Activated CD4-positive, alpha-beta memory T cell treated with anti-CD3 and anti-CD28 coated beads for 36 hours (primary cell): ENCODE data around the gene CBFB. TPM values are rescaled to one million over a fixed set of nuclear protein-coding genes. Genes with fewer than 3 reads are reported as not detected.

Experiments
- CTCF ChIA-PET: fragments of 350-600 bp; sonication (Branson Sonifier 250); formaldehyde crosslinking; loops from one replicate; lab custom pipeline; 2021; ENCODE audit warnings: antibody characterized with exemption, inconsistent platforms; lab: Charles Lee
- POLR2A ChIA-PET: fragments of 350-600 bp; sonication (Branson Sonifier 250); formaldehyde crosslinking; loops from one replicate; lab custom pipeline; 2021; ENCODE audit warnings: antibody characterized with exemption; lab: Charles Lee
- DNase-seq: peaks from one replicate; pipeline ENCODE4 v3.0.0-alpha.2; 2020
- H3K27ac Mint-ChIP-seq: one replicate; pipeline ENCODE4 v1.8.0; 2021; ENCODE audit warnings: mixed read lengths
- H3K27me3 Mint-ChIP-seq: one replicate; pipeline ENCODE4 v1.8.0; 2021; ENCODE audit warnings: mixed read lengths
- H3K36me3 Mint-ChIP-seq: one replicate; pipeline ENCODE4 v1.8.0; 2021; ENCODE audit warnings: mixed read lengths
- H3K4me1 Mint-ChIP-seq: one replicate; pipeline ENCODE4 v1.8.0; 2021; ENCODE audit warnings: low read depth, mixed read lengths
- H3K4me3 Mint-ChIP-seq: one replicate; pipeline ENCODE4 v1.8.0; 2021; ENCODE audit warnings: mild to moderate bottlenecking, mixed read lengths
- H3K9me3 Mint-ChIP-seq: one replicate; pipeline ENCODE4 v1.8.0; 2021; ENCODE audit warnings: mixed read lengths
- intact Hi-C: fragments of 100-400 bp; cut with micrococcal nuclease; formaldehyde crosslinking; loops from one replicate; pipeline ENCODE4 v1.15.1; 2023
- total RNA-seq, 2 experiments: library from RNA; stranded (reverse); gene quantifications; one replicate each; pipeline ENCODE4 v1.2.3, GENCODE V29; 2021

The CBFB gene
- total RNA-seq, 2 experiments from 2014 or later: 155 to 163 TPM

DNA sequence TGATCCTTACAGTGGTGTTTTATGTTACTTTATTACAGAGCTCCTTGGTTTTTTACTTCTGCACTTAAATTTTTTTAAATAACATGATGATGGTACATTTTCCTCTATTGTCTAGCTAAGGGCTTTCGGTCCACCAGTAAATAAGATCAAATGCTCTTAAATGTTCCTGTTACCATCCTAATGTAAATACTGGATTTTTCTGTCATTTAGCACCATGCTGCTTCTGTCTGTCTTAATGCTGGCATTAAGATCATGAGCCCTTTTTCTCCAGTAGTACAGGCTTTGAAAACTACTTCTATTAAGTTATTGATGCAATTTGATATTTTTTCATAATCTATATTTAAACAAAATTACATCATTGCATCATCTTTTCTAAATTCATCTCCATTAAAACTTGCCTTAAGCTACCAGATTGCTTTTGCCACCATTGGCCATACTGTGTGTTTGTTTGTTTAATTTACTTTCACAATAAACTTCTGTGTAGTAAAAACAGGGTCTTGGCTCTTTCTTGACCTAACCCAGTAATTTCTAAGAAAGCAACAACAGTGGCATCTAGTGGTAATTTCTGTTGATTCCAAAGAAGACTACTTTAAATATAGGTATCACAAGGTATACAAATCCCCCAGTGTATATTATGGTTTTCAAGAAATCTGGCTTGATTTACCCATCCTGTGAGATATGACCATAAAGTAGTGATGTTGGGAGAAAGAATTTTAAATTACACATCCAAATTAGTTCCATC, 71.8 kb downstream of the CBFB start:
- Mint-ChIP-seq H3K27me3 (no peaks in the 10 kb centered on the region), H3K4me3 (no peak overlapping the region), H3K27ac (no peak overlapping the region), H3K4me1 (peaks cover 7% of the 10 kb centered on the region), H3K36me3 (peaks cover 4% of the 10 kb centered on the region), H3K9me3 (no peaks in the 10 kb centered on the region)
- no peak for DNase-seq
- POLR2A ChIA-PET: interaction anchor here (1.0 to 1.2 kb wide), 2 partner anchors 45 to 47 kb away, joined by 4 to 10 read pairs; no protein-coding TSS in a partner anchor
- intact Hi-C loops: loop anchor here (1.0 to 2.0 kb wide), 3 partner anchors 46 to 123 kb away; no protein-coding TSS in a partner anchor
- CTCF ChIA-PET: interaction anchor here (0.7 to 6.5 kb wide), 16 partner anchors 9 to 156 kb away, joined by 3 to 103 read pairs (median 6); partner anchors contain the start of gene PHAF1

DNA sequence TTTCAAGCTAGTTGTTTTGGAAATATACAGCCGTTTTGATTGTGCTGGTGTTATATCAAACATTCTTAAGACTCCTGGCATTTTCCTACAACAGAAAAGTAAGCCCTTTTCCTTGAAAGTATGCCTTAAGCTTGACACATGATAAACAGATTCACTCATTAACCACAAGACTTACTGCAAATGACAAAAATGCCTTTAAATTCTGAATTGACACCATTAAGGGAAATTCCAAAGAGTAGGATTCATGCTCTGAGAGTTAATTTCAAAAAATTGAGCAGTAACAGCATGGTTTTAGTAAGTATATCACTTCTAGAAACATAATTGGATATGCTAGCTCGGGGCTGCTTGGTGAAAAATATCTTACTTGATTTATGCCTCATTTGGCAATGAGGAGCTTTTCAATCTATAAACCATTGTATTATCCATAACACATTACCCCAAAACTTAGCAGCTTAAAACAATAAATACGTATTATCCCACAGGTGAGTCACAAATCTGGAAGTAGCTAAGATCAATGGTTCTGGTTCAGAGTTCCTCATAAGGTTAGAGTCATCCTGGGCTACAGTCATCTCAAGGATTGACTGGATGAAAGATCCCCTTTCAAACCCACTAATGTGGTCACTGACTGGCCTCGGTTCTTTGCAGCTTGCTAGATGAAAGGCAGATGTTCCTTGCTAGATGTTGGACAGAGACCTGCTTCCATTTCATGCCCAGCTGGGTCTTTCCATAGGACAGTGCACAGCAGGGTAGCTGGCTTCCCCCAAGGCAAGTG, 72.5 kb downstream of the CBFB start:
- no peaks in the 10 kb centered on the region for H3K27me3 Mint-ChIP-seq
- H3K4me1 Mint-ChIP-seq: peaks cover 7% of the 10 kb centered on the region
- peak; percentile 56 for DNase-seq
- H3K4me3 Mint-ChIP-seq: no peak overlapping the region
- no peaks in the 10 kb centered on the region for H3K9me3 Mint-ChIP-seq
- ChIA-PET CTCF (interaction anchor here (0.7 to 6.5 kb wide), 13 partner anchors 8 to 155 kb away, joined by 3 to 103 read pairs (median 6); partner anchors contain the start of gene PHAF1), POLR2A (interaction anchor here (0.6 to 1.2 kb wide), 5 partner anchors 46 to 244 kb away, joined by 3 to 10 read pairs (median 4); no protein-coding TSS in a partner anchor)
- intact Hi-C loops: loop anchor here (1.0 to 2.0 kb wide), 3 partner anchors 47 to 124 kb away; no protein-coding TSS in a partner anchor
- H3K27ac Mint-ChIP-seq: peak overlapping the region; percentile 69
- H3K36me3 Mint-ChIP-seq: peaks cover 4% of the 10 kb centered on the region

DNA sequence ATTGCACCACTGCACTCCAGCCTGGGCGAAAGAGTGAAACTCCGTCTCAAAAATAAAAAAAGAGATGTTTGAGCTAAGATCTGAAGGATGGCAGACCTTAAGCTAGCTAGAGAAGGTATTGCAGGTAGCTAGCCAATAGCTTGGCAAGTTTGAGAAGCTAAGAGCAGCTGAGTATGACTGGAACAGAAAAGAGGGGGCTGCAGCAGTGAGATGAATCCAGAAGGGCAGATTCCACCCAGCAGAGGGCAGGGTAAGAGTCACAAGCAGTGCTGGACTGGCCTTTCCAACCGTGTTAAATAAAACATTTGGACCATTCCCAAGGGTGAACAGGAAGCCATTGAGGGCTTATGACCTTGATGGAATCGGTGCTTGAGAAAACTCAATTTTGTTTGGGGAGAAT, 75.1 kb downstream of the CBFB start:
- Mint-ChIP-seq H3K36me3 (peaks cover 4% of the 10 kb centered on the region), H3K4me1 (peaks cover 7% of the 10 kb centered on the region), H3K4me3 (peak overlapping the region; percentile 0), H3K27me3 (no peaks in the 10 kb centered on the region), H3K27ac (no peak overlapping the region), H3K9me3 (no peaks in the 10 kb centered on the region)
- DNase-seq: no peak
- POLR2A ChIA-PET: interaction anchor here (0.9 kb wide), 1 partner anchor 86 kb away, joined by 3 read pairs; no protein-coding TSS in a partner anchor
- CTCF ChIA-PET: interaction anchor here (0.6 to 6.5 kb wide), 6 partner anchors 51 to 150 kb away, joined by 3 to 103 read pairs (median 4); partner anchors contain the start of gene CES3
- intact Hi-C loops: no loop called here

DNA sequence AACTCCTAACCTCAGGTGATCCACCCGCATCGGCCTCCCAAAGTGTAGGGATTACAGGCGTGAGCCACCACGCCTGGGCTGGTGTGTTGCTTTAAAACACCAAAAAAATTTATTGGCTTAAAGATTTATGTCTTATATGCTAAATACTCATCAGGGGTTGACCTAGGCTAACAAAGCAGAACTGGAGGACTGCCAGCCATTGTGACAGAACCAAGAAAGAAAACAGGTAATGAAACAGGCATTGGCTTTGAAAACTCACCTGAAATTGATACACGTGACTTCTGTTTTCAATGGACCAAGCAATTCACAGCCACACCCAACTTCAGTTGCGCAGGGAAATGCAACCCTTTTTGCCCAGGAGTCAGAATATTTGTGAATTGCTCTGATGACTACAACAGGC, 75.9 kb downstream of the CBFB start:
- H3K9me3 Mint-ChIP-seq: no peaks in the 10 kb centered on the region

DNA sequence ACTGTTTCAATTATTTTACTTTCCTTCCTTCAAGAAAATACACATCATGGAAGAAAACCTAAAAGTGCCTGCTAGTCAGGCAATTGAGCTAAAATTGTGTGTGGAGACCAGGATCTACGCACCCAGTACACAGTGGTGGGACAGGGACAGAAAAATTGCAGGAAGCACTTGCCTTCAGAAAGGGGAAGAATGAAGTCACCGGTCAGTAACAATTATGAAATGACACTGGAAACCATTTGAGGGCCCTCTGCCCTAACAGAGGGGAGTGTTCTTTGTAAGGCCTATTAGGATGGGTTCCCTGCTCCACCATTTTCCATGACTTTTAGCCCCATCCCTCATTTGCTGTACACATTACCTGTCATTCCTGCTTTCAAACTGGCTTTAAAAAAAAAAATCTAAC, 76.3 kb downstream of the CBFB start:
- H3K27me3 Mint-ChIP-seq: no peaks in the 10 kb centered on the region
- peaks cover 12% of the 10 kb centered on the region for H3K4me1 Mint-ChIP-seq
- H3K4me3 Mint-ChIP-seq: no peak overlapping the region
- POLR2A ChIA-PET: interaction anchor here (1.0 kb wide), 1 partner anchor 8 kb away, joined by 3 read pairs; no protein-coding TSS in a partner anchor
- CTCF ChIA-PET: interaction anchor here (0.7 to 2.8 kb wide), 5 partner anchors 14 to 80 kb away, joined by 3 to 13 read pairs (median 3); no protein-coding TSS in a partner anchor
- no peaks in the 10 kb centered on the region for H3K9me3 Mint-ChIP-seq
- DNase-seq: no peak
- H3K36me3 Mint-ChIP-seq: no peaks in the 10 kb centered on the region
- H3K27ac Mint-ChIP-seq: no peak overlapping the region
- intact Hi-C loops: loop anchor here (5.0 kb wide), 1 partner anchor 52 kb away; the partner anchor contains the start of genes FBXL8 and TRADD

More for the DNA sequence above, 75.9 kb downstream of the CBFB start:
- no peaks in the 10 kb centered on the region for H3K27me3 Mint-ChIP-seq
- no peak for DNase-seq
- no peak overlapping the region for H3K27ac Mint-ChIP-seq
- intact Hi-C loops: loop anchor here (5.0 kb wide), 1 partner anchor 52 kb away; the partner anchor contains the start of genes FBXL8 and TRADD
- no peak overlapping the region for H3K4me3 Mint-ChIP-seq
- ChIA-PET POLR2A (no interaction called here), CTCF (interaction anchor here (0.7 to 6.5 kb wide), 4 partner anchors 24 to 89 kb away, joined by 3 to 103 read pairs (median 8); no protein-coding TSS in a partner anchor)
- peaks cover 12% of the 10 kb centered on the region for H3K4me1 Mint-ChIP-seq
- H3K36me3 Mint-ChIP-seq: no peaks in the 10 kb centered on the region

DNA sequence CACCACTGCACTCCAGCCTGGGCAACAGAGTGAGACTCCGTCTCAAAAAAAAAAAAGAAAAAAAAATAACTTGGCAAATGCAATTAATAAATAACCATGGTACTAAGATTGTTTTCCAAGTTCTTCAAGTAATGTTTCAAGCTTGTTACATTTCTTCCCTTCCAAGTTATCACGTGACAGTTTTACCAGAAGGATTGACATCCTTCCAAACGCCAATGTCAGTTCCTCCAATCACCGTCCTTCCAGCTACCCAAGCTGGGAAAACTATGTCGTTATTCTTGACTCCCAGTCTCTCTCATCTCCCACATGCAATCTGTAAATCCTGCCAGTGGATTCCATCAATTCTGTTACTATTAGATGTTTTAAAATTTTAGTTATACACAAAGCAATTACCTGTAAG, 76.9 kb downstream of the CBFB start:
- Mint-ChIP-seq H3K9me3 (no peaks in the 10 kb centered on the region), H3K27ac (no peak overlapping the region), H3K4me3 (no peak overlapping the region), H3K27me3 (no peaks in the 10 kb centered on the region), H3K36me3 (no peaks in the 10 kb centered on the region), H3K4me1 (peaks cover 17% of the 10 kb centered on the region)
- no peak for DNase-seq
- POLR2A ChIA-PET: interaction anchor here (1.0 kb wide), 1 partner anchor 9 kb away, joined by 3 read pairs; no protein-coding TSS in a partner anchor
- intact Hi-C loops: loop anchor here (5.0 kb wide), 1 partner anchor 51 kb away; the partner anchor contains the start of genes FBXL8 and TRADD
- CTCF ChIA-PET: interaction anchor here (0.8 to 2.0 kb wide), 5 partner anchors 12 to 88 kb away, joined by 3 to 10 read pairs (median 3); no protein-coding TSS in a partner anchor

DNA sequence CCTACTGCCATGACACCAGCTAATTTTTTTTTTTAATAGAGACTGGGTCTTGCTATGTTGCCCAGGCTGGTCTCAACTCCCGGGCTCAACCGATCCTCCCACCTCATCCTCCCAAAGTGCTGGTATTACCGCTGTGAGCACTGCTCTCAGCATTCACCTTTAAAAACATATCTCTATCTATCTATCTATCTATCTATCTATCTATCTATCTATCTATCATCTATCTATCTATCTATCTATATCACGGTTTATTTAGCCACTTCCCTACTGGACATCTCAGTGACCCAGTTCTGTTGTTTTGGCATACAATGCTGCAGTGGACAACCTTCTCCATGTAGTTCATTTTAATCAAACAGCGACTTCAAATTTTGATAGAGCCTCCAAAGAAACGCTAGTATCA, 79.5 kb downstream of the CBFB start:
- H3K9me3 Mint-ChIP-seq: no peaks in the 10 kb centered on the region
- DNase-seq: no peak
- H3K27me3 Mint-ChIP-seq: no peaks in the 10 kb centered on the region
- ChIA-PET CTCF (interaction anchor here (1.3 to 2.5 kb wide), 3 partner anchors 47 to 91 kb away, joined by 6 to 13 read pairs (median 8); no protein-coding TSS in a partner anchor), POLR2A (no interaction called here)
- H3K4me1 Mint-ChIP-seq: peaks cover 29% of the 10 kb centered on the region
- intact Hi-C loops: loop anchor here (5.0 kb wide), 1 partner anchor 49 kb away; the partner anchor contains the start of genes FBXL8 and TRADD
- H3K36me3 Mint-ChIP-seq: peaks cover 2% of the 10 kb centered on the region
- no peak overlapping the region for H3K27ac Mint-ChIP-seq
- no peak overlapping the region for H3K4me3 Mint-ChIP-seq

DNA sequence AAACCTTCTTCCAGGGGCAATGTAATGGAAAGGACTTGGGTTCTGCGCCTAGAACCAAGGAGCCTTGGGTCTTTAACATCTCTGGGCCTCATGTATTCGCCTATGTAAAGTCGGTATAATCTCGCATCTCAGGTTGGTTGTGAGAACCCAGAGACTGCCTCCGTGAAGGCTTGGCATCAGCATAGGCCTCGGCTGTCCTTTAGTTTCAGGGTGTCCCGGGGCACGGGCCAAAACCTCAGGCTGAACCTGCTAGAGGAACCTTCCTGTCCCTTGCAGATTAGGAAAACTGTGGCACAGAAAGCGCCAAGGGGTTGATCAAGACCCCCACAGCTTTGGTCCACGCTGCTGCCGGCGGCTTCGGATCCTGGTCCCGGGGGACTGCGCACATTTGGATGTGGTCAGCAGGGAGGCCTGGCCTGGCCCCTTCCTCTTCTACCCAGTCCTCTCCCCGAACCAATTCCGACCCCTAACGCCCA, 80.0 kb downstream of the CBFB start:
- intact Hi-C loops: loop anchor here (5.0 kb wide), 1 partner anchor 48 kb away; the partner anchor contains the start of genes FBXL8 and TRADD
- Mint-ChIP-seq H3K4me3 (peak overlapping the region; percentile 92), H3K36me3 (peaks cover 2% of the 10 kb centered on the region), H3K9me3 (no peaks in the 10 kb centered on the region), H3K4me1 (peaks cover 29% of the 10 kb centered on the region), H3K27me3 (no peaks in the 10 kb centered on the region), H3K27ac (no peak overlapping the region)
- DNase-seq: no peak
- POLR2A ChIA-PET: no interaction called here
- CTCF ChIA-PET: interaction anchor here (2.2 to 2.5 kb wide), 2 partner anchors 46 to 91 kb away, joined by 8 to 13 read pairs; no protein-coding TSS in a partner anchor

DNA sequence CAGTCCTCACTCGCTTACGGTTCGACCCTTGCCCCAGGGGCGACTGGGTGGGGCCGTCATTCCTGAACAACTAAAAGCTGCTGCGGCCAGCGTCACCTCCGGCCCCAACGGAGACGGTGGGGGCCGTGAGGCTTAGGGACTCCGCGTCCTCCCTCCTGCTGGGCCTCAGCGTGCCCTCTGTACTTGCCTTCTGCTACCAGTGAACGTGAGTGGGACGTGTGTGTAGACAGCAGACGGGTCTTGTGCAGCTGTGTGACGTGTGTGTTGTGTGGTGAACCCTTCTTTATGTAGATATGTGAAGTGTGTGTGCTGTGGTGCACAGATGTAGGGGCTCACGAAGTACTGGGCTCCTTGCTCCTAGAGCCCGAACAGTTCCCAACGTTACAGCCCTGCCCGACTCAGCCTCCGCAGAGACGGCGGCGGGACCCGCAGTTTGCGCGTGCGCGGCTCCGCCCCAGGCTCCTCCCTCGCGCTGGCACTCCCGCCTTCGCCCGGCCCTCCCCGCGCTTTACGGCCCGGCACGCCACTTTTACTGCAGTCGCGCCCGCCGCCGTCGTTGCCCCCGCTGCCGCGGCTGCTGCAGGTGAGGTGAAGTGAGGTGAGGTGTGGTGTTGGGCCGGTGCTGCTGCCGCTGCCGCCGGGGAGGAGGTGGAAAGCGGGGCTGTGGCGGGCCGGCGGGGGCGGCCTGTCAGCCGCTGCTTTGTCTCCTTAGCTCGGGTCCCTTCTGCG, 80.6 kb downstream of the CBFB start, which contains the start of gene PHAF1:
Gene PHAF1, plus strand, starts transcription at position 535 of the 729 bp plus-strand sequence. CDS start 235 bp downstream, outside the sequence.
- Mint-ChIP-seq H3K27me3 (no peaks in the 10 kb centered on the region), H3K4me3 (peak within 1 kb of the TSS; percentile 92), H3K27ac (peak within 1 kb of the TSS; percentile 80), H3K9me3 (no peaks in the 10 kb centered on the region), H3K4me1 (peaks cover 32% of the 10 kb centered on the region), H3K36me3 (peaks cover 2% of the 10 kb centered on the region)
- ChIA-PET POLR2A (no interaction called here), CTCF (interaction anchor here (0.9 to 2.5 kb wide), 4 partner anchors 8 to 92 kb away, joined by 3 to 13 read pairs (median 6); no protein-coding TSS in a partner anchor)
- intact Hi-C loops: loop anchor here (5.0 kb wide), 1 partner anchor 48 kb away; the partner anchor contains the start of genes FBXL8 and TRADD
- DNase-seq: peak; percentile 97

DNA sequence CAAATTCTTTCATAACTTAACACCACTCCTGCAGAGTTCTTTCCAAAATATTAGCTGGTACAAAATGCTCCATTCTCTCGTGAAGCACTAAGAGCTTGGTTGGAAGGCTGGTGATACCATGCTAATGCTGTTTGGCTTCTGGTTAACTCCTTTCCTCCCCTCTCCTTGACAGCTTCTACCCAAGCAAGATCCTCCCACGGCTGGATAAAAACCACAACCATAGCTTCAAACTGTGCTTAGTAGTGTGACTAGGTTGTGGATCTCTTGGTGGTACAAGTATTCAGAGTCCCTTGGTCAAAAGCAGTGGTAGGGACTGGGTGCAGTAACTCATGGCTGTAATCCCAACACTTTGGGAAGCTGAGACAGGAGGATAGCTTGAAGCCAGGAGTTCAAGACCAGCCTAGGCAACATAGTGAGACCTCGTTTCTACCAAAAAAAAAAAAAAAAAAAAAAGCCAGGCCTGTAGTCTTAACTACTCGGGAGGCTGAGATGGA, 83.0 kb downstream of the CBFB start:
- CTCF ChIA-PET: interaction anchor here (0.9 to 2.3 kb wide), 6 partner anchors 43 to 158 kb away, joined by 4 to 13 read pairs (median 6); partner anchors contain the start of gene CES3
- no peak overlapping the region for H3K4me3 Mint-ChIP-seq
- H3K9me3 Mint-ChIP-seq: no peaks in the 10 kb centered on the region
- H3K4me1 Mint-ChIP-seq: peaks cover 41% of the 10 kb centered on the region
- H3K36me3 Mint-ChIP-seq: peaks cover 2% of the 10 kb centered on the region
- H3K27me3 Mint-ChIP-seq: no peaks in the 10 kb centered on the region
- no peak for DNase-seq
- POLR2A ChIA-PET: interaction anchor here (0.7 kb wide), 1 partner anchor 14 kb away, joined by 4 read pairs; no protein-coding TSS in a partner anchor
- intact Hi-C loops: no loop called here
- H3K27ac Mint-ChIP-seq: no peak overlapping the region
